NCI-H1930 (cell line): ENCODE data around the gene MMS19.
"Not testable (repeated sequence)": the region's sequence is repeated elsewhere in the genome, so short reads cannot be mapped to it uniquely, and the experiment has no call there.

Source experiments
- DNase-seq, 2 experiments: peaks; one replicate each; lab custom pipeline; 2025; lab: John Stamatoyannopoulos, UW

Gene MMS19

DNA sequence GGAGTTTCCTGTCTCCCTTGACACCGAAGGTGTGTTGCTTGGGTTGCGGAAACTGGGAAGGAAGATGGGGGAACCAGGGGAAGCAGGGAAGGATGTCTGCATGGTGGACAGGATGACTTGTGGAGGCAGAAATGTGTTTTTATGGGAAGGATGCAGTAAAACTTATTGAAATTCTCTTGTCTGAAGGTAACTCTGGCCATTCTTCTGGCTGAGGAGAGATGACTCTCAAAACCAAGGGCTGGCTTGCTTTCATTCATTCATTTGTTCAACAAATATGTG is 2.0 kb upstream of the MMS19 start:
- DNase-seq: no peak

DNA sequence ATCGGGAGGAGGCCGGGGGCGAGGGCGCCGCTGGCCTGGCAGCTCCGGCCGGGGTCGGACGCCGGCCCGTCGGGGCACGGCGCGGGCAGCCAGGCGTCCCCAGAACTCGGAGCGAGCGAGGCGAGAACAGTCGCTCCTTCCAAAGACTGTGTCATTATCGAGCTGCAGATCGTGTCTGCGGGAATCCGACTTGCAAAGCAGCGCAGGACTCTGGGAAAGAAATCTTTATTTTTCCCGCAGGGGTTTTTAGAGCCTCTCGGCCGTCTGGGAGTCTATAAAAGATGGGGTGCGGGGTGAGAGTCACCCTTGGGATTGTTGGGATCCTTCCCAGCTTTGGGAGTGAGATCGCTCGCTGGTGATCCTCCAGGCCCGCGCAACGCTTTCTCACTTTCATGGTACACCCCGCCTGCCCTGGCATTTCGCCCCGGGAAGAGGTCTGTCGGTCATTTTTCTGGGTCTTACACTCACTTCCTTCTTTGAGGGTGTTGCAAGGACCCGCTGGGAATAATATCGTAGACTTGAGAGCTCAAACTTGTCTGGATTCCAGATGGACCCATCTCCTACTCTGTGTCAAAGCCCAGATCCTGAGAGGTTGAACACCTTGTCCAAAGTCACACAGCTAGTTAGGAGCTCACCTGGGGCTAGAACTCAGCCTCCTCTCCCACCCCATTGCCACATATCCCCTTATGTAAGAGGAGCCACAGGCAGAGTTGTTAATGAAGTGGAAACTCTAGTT is 1.5 kb upstream of the MMS19 start:
- DNase-seq: no peak

DNA sequence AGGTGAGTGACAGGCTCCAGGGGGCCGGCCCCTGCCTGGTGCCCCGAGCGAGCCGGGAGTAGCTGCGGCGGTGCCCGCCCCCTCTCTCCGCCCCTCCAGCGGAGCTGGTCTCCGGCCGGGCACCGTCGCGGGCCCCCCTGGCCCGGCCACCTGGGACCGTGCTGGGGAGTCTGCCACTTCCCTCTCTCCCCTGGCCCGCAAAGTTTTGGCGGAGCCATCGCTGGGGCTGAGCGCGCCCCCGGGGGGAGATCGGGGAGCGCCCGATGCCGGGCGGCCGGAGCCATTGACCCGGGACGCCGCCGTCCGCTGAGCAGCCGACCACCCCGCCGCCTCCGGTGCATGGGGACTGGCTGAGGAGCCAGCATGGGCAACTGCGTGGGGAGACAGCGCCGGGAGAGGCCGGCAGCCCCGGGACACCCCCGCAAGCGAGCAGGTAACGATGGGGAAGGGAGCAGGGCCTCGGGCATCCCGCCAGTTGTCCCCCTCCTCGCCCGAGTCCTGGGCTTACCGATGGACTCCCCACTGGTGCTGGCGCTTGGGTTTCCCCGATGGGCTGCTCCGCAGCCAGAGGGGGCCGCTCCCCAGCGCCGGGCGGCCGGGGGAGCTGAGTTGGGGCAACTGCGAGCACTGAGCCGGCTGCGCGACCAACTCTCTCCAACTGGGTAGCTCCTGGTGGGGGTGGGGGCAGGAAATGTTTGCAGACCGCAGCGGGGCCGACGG is 779 bp upstream of the MMS19 start, which contains the start of gene UBTD1:
TSS of gene UBTD1 (plus strand) at position 84 of the 720 bp plus-strand sequence. CDS start at position 364, 280 bp downstream.
- no peak for DNase-seq

DNA sequence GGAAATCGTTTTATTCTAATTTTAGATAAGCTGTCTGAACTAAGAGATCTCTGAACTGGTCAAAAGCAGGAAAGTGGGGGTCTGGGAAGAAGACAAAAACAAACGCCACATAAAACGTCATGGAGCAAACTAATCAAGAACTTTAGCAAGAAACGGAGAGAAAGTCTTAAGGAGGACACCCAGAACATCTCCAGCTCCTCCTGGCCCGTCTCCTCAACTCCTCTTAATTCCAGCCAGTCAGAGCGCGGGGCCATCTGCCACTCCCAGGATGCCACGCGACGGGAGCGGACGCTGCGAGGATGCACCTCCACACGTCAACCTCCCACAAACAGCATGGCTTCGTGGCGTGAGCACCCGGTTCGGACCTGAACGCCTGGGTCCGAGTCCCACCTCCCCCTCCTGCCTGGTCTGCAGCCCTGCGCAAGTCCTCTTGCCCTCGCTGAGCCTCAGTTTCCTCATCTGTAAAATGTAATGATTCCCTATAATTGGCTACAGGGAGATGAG is 598 bp downstream of the MMS19 start:
- peak in 1 of 2 experiments; percentile 17 for DNase-seq

DNA sequence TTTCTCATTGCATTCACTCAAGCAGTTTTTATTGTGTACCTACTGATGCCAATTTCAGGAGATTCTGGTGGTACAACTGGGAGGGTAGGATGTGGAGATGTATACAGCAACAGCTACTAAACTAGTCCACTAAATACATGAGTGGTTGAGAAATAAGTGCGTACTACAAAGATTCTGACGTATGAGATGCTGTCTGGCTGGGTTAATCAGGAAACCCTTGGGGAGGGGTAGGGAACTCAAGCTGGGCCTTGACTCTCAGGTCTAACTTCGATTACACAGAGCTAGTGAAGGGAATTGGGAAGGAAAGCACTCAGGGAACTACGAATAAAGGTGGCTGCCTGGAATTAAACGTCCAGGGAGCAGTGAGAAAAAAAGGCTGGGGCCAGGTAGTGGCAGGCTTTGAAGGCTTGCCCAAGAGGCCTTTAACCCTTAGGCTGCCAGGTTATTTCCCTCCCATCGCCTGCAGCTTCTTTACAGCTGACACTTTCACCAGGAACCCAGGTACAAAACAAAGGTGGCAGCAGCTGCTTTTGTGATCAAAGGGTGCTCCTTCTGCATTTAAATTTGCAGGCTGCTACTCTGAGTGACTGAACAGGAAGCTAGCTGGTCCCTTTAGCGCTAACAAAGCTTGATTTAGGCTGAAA is 3.2 kb downstream of the MMS19 start:
- no peak for DNase-seq

DNA sequence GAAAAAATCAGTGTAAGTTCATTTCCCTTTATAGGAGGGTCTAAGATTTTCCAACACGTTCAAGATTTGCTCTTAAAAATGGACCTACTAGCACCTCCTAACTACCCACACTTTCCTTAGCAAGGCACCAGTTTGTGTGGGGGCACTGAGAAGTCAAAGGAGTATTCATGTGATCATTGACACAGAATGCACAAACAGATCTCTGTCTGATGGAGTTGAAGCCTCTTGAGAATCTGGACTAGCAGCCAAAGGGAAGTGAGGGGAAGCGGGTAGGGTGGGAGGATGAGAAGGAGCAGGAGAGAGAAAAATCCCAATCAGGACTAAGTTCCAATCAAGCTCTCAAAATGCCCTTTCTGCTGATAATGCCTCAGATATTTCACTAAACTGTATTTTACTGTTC is 4.1 kb downstream of the MMS19 start:
- DNase-seq: no peak

DNA sequence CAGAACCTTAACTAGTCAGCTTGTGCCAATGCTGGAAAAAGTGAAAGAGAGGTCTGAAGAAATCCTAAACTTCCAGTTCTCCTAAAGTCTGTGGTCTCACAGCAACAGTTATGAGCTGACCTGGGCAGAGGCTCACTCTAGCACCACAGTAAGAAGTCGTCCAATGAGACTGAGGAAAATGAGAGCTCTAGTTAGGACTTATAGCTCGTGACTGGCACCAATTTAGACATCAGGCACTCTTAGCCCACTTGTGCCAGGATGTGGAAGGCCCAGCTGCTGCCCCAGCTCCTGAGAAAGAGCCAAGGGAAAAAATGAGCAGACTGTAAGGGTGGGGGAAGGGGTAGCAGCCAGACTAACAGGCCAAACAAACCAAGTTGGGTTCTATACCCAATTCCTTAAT is 7.6 kb downstream of the MMS19 start:
- no peak for DNase-seq

DNA sequence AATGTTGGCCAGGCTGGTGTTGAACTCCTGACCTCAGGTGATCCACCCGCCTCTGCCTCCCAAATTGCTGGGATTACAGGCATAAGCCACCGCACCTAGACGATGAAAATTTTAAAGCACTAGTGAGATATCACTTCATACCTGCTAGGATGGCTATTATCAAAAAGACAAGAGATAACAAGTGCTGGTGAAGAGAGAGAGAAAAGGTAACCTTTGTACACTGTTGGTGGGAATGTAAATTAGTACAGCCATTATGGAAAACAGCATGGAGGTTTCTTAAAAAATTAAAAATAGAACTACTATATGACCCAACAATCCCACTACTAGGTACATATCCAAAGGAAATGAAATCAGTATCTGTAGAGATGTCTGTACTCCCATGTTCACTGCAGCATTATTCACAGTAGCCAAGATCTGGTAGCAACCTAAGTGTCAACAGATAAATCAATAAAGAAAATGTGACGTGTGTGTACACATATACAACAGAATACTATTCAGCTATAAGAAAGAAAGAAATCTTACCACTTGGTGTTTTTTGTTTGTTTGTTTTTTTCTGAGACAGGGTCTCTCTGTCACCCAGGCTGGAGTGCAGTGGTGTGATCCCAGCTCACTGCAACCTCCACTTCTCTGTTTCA is 12.5 kb downstream of the MMS19 start:
- DNase-seq: no peak

DNA sequence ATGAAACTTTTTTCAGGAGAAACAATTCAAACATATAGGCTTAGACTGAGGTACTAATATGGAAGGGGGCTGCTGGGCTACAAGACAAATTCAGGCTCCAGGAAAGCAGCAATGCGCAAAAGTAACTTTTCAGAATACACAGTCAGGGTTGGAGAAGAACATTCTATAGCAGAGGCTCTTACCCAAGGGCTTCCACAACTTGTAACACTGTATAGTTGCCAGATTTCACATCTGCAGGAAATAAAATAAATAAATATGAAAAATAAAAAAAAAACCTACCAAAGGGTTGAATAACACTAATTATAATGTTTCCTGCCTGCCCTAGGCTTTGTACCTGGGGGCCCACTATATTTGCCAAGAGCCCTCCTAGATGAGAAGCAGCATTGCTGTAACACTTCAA is 14.3 kb downstream of the MMS19 start:
- DNase-seq: no peak

DNA sequence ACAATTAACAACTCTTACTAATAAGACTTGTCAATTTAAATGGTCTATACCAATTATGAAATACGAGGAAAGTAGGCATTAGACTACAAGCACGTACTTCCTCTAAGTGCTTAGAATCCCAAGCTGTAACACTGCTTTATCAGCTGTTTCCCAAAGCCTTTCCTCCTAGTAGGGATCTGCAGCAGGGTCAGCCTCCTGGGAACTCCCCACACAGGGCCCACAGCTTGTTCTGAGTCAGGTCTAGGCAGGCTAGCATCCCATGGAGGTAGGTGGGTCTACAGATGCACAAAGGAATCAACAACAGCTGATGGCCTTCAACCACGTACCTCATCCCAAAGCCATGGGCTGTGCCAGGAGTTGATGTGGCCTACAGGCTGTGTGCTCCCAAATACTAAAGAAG is 14.7 kb downstream of the MMS19 start:
- DNase-seq: no peak

DNA sequence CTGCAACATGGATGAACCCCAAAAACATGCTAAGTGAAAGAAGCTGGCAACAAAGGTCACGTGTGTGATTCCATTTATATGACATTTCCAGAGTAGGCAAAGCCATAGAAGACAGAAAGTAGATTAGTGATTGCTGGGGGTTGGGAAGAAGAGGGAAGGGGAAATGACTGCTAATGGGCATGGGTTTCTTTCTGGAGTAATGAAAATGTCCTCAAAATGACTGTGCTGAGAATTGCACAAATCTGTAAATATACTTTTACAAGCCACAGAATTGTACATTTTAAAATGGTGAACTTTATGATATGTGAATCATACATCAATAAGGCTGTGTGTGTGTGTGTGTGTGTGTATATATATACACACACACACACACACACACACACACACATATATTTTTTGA is 15.8 kb downstream of the MMS19 start:
- no peak for DNase-seq

DNA sequence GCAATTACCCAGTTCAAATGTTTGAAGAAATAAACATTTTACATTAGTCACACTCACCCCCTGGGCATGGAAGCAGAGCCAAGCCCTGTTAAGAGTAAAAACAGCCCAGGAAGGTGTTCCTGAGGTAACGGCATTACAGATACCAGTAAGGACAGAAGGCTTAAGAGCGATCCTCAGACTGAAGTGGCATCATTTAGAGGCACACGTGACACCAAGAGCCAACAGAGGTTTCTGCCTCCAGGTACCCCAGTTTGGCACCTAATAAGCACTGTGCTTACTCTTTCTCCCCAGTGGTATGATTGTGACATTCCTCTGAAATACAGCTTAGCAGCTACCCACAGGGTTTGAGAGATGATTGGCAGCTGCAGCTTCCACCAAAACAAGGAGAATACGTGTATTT is 17.2 kb downstream of the MMS19 start:
- DNase-seq: no peak

DNA sequence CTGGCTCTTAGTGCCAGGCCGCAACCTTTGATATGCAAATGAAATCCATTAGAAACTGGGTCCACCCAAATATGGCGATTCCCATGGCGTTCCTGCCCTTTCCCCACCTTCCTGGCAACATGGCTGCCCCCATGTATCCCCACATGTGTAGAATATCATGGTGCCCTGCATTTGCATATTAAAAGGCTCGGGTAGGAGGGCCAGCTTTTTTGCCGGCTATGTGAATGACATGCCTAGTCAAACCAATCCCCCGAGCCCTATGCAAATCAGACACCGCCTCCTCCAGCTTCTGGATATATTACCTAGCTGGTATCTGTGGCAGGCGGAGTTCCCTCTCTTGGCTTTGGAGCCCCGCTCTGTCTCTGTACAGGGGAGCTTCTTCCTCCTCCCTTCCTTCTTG is 18.3 kb downstream of the MMS19 start:
- no peak for DNase-seq

DNA sequence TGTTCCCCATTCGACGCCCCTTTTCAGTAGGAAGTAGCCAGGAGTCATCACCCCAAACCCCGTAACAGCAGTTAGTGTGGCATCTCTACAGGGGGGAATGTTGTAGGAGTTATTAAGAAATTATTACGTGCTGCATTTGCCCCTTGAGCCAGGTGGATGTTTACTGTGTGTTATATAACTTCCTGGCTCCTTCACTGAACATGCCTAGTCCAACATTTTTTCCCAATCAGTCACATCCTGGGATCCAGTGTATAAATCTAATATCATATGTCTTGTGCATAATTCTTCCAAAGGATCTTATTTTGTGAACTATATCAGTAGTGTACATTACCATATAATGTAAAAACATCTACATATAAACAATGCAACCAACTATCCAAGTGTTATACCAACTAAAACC is 18.8 kb downstream of the MMS19 start:
- DNase-seq: not testable (repeated sequence)

DNA sequence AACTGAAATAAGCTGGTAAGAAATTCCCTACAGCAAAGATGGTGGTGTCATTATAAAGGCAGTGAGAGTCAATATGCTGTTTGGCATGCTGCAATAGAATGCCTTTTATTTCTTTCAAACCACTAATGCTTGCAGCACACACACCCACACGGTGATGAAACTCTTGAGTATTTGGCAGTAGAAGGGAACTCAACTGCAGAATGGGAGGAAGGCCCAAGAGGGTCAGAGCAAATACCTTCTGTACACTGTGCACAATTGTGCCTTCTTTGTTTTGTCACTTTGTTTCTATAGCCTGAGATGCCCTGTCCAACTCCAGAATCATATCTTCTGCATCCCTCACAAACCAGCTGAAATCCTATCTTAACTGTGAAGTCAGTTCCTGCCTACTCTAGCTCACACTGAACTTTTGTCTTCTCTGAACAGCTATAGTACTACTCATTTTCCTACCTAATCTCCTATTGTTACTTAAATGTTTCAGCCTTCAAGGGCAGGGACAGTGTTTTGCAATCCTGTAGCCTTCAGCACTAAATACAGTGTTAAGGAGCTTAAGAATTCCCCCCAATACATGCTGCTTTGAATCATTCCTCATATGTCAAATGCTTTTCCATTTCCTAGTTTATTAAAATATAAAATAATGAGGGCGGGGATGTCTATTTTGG is 22.2 kb downstream of the MMS19 start:
- no peak for DNase-seq

DNA sequence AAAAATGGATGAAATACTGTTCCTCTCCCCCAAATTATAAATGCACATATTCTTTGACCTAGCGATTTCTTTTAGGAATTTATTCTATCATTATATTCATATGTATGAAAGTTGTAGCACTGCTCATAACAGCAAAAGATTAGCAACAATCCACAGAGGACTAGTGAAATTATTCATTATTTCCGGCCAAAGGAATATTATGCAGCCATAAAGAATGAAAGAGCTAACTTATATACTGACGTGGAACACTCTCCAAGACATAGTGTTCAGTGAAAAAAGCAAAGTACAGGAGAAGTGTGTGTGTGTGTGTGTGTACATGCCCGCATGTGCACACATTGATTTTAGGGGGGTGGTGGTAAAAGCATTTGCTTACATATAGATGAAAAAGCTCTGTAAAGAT is 23.3 kb downstream of the MMS19 start:
- DNase-seq: no peak

DNA sequence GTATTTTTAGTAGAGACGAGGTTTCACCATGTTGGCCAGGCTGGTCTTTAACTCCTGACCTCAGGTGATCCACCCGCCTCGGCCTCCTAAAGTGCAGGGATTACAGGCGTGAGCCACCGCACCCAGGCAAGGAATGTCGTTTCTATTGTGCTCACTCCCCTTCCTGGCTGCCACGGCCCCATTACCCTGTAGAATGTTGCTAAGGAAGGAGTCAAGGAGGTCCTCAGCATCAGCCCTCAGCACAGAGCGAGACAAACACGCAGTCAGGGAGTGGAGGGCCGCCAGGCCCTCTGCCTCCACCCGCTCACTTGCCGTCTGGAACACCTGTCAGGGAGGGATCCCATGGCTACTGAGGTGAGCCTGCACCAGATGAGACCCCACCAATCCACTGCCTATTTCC is 29.4 kb downstream of the MMS19 start:
- not testable (repeated sequence) for DNase-seq

DNA sequence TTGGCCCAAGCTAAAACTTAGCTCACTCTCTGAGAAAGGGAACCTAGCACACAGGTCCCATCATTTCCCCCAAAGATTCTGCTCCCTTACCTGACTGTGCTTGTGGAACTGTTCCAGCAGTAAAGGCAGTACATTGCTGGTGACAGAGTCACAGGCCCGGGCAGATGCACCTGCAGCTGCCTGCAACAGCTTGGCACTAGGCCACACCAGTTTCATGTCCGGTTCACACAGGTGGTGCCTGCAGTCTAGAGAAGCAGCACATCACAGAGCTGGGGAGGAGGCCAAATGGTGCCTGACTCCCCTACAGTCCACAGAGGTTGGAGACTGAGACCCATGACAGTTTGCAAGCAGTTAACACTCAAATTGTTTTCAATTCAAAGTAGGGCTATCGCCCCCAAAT is 30.1 kb downstream of the MMS19 start:
- no peak for DNase-seq

DNA sequence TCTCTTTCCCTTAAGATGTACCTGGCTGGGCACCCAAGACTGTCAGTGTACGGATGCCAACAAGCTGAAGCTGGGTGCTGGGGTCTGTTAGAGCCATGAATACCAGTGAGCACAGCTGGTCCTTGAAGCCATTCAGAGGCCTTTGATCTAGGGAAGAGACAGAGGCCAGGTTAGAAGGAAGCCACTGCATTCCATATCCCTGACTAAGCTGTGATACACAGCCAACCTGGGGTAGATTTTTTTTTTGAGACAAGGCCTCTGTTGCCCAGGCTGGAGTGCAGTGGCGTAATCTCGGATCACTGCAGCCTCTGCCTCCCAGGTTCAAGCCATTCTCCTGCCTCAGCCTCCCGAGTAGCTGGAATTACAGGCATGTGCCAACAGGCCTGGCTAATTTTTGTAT is 31.5 kb downstream of the MMS19 start:
- no peak for DNase-seq

DNA sequence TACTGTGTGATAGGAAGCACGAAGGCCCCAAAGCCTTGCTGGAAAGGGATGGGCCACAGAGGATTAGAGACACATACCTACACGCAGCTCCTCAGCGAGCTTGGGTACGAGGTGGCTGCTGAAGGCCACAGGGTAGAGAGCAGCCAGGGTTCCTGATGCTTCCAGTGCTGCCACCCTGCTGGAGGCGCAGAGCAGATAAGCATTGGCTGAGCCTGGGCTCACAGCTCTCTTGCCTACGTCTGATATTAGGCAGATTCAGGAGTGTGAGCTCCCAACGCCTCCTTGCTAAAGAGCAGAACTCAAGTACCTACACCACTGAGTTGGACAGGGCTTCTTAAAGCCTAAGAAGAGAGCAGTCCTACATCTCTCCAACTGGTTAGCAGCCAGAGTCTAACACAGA is 32.2 kb downstream of the MMS19 start:
- DNase-seq: no peak

DNA sequence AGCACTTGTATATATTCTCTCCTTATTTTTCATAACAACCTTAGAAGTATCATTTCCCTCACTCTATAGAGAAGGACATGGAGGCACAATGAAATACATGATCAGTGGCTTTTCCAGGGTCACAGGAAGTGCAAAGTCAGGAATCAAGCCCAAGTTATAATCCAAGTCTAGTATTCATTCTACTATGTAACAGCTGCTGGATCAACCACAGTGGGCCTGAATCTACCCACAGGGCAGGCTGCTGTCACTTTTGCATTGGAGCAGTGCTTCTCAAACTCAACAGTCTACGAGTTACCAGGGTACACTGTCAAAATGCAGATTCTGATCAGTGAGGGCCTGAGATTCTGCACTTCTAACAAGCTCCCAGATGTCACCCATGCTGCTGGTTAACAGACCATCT is 34.0 kb downstream of the MMS19 start:
- DNase-seq: no peak
